GM19395 (cell line): ENCODE results near the gene STEAP1.

ENCODE experiments used
- ATAC-seq: cut with Tn5 transposase; IDR thresholded peaks from one replicate; pipeline ENCODE4 v1.9.1; 2021; ENCODE audit warnings: mild to moderate bottlenecking, moderate library complexity; ENCODE audit not compliant: unreplicated experiment

STEAP1 gene

GRCh38 chr7:90210981-90211380 is 56.7 kb downstream of the STEAP1 start:
- peak; percentile 28 for ATAC-seq

- peak; percentile 93 for ATAC-seq
These were observed 57.3 kb downstream of the STEAP1 start, which contains the start of gene STEAP2 for GRCh38 chr7:90211391-90212148. TSS of gene STEAP2 (plus strand) at chr7:90211740. CDS start at chr7:90225083, 13,343 bp downstream.

GRCh38 chr7:90212149-90212495 is 57.9 kb downstream of the STEAP1 start:
- ATAC-seq = no peak

- no peak for ATAC-seq
These were observed 59.3 kb downstream of the STEAP1 start for GRCh38 chr7:90213521-90213920.
